H9 (cell line): ENCODE data around the gene BRI3BP. TPM values are rescaled to one million over a fixed set of nuclear protein-coding genes. Genes with fewer than 3 reads are reported as not detected.

Experiments
- DNase-seq: peaks from one replicate; pipeline ENCODE4 v3.0.0-alpha.2; 2017
- H2AFZ ChIP-seq: one replicate; pipeline ENCODE4 v1.6.1; 2013; ENCODE audit warnings: mild to moderate bottlenecking, low read length, control low read depth, moderate library complexity
- H2AK5ac ChIP-seq: 2 replicates; pipeline ENCODE4 v1.6.1; 2013; ENCODE audit warnings: low read length, control low read depth, mixed read lengths; ENCODE audit not compliant: insufficient read length
- H2BK120ac ChIP-seq: one replicate; pipeline ENCODE4 v1.6.1; 2013; ENCODE audit warnings: low read depth, mild to moderate bottlenecking, low read length, control low read depth, inconsistent platforms; ENCODE audit not compliant: poor library complexity, severe bottlenecking
- H2BK12ac ChIP-seq: 2 replicates; pipeline ENCODE4 v1.6.1; 2013; ENCODE audit warnings: low read length, control low read depth, mixed read lengths, low read depth; ENCODE audit not compliant: insufficient read length
- H2BK15ac ChIP-seq: 2 replicates; pipeline ENCODE4 v1.6.1; 2013; ENCODE audit warnings: low read depth, low read length, control low read depth
- H2BK20ac ChIP-seq: one replicate; pipeline ENCODE4 v1.6.1; 2013; ENCODE audit warnings: low read depth, mild to moderate bottlenecking, low read length, control low read depth, inconsistent platforms; ENCODE audit not compliant: poor library complexity, severe bottlenecking
- H2BK5ac ChIP-seq: 2 replicates; pipeline ENCODE4 v1.6.1; 2013; ENCODE audit warnings: low read length, control low read depth, mixed read lengths; ENCODE audit not compliant: insufficient read length
- H3K14ac ChIP-seq: 2 replicates; pipeline ENCODE4 v1.6.1; 2013; ENCODE audit warnings: low read length, control low read depth; ENCODE audit not compliant: insufficient read depth
- H3K18ac ChIP-seq: 2 replicates; pipeline ENCODE4 v1.6.1; 2013; ENCODE audit warnings: low read depth, mild to moderate bottlenecking, mixed read lengths, low read length, control low read depth; ENCODE audit not compliant: insufficient read length
- H3K23ac ChIP-seq: 2 replicates; pipeline ENCODE4 v1.6.1; 2013; ENCODE audit warnings: low read length, control low read depth, mixed read lengths, low read depth; ENCODE audit not compliant: insufficient read length
- H3K23me2 ChIP-seq: 2 replicates; pipeline ENCODE4 v1.6.1; 2013; ENCODE audit warnings: low read depth, mild to moderate bottlenecking, mixed read lengths, low read length, control low read depth; ENCODE audit not compliant: insufficient read length, poor library complexity, severe bottlenecking
- H3K27ac ChIP-seq: 2 replicates; pipeline ENCODE4 v1.5.1; 2013; ENCODE audit warnings: low read length, control low read depth, mixed read lengths, low read depth; ENCODE audit not compliant: insufficient read length
- H3K27me3 ChIP-seq: 2 replicates; pipeline ENCODE4 v1.6.1; 2013; ENCODE audit warnings: low read length, control low read depth, inconsistent platforms; ENCODE audit not compliant: insufficient read depth
- H3K4ac ChIP-seq: 2 replicates; pipeline ENCODE4 v1.6.1; 2013; ENCODE audit warnings: low read depth, mild to moderate bottlenecking, control low read depth, inconsistent platforms, low read length, moderate library complexity
- H3K4me1 ChIP-seq: 2 replicates; pipeline ENCODE4 v1.6.1; 2013; ENCODE audit warnings: low read length, control low read depth, inconsistent platforms; ENCODE audit not compliant: insufficient read depth
- H3K4me2 ChIP-seq: 2 replicates; pipeline ENCODE4 v1.6.1; 2013; ENCODE audit warnings: low read length, control low read depth, mixed read lengths; ENCODE audit not compliant: insufficient read length, insufficient read depth
- H3K56ac ChIP-seq: 2 replicates; pipeline ENCODE4 v1.6.1; 2013; ENCODE audit warnings: low read depth, mild to moderate bottlenecking, mixed read lengths, low read length, control low read depth; ENCODE audit not compliant: insufficient read length
- H3K79me1 ChIP-seq: 2 replicates; pipeline ENCODE4 v1.6.1; 2013; ENCODE audit warnings: low read depth, mild to moderate bottlenecking, moderate library complexity, low read length, control low read depth, inconsistent platforms; ENCODE audit not compliant: insufficient read depth, poor library complexity, severe bottlenecking
- H3K79me2 ChIP-seq: 2 replicates; pipeline ENCODE4 v1.6.1; 2013; ENCODE audit warnings: low read length, control low read depth, inconsistent platforms; ENCODE audit not compliant: insufficient read depth
- H3K9ac ChIP-seq: 2 replicates; pipeline ENCODE4 v1.6.1; 2013; ENCODE audit warnings: low read length, control low read depth, mixed read lengths; ENCODE audit not compliant: insufficient read length; ENCODE audit errors: extremely low read depth
- H3K9me3 ChIP-seq: one replicate; pipeline ENCODE4 v1.6.1; 2013; ENCODE audit warnings: low read depth, low read length, inconsistent platforms; ENCODE audit not compliant: control insufficient read depth
- H3T11ph ChIP-seq: one replicate; pipeline ENCODE4 v1.6.1; 2013; ENCODE audit warnings: mild to moderate bottlenecking, low read length, control low read depth, inconsistent platforms
- H4K20me1 ChIP-seq: one replicate; pipeline ENCODE4 v1.6.1; 2013; ENCODE audit not compliant: control insufficient read depth, insufficient read length, insufficient read depth
- H4K5ac ChIP-seq: 2 replicates; pipeline ENCODE4 v1.6.1; 2013; ENCODE audit warnings: low read depth, mild to moderate bottlenecking, mixed read lengths, low read length, control low read depth; ENCODE audit not compliant: insufficient read length
- H4K8ac ChIP-seq: replicated peaks from 2 replicates; pipeline ENCODE4 v1.6.1; 2013; ENCODE audit warnings: low read length, control low read depth, mixed read lengths, low read depth; ENCODE audit not compliant: insufficient read length
- H4K91ac ChIP-seq: 2 replicates; pipeline ENCODE4 v1.6.1; 2013; ENCODE audit warnings: low read depth, mild to moderate bottlenecking, moderate library complexity, mixed read lengths, low read length, control low read depth; ENCODE audit not compliant: insufficient read length
- H3K27ac Mint-ChIP-seq, 3 experiments: 2 replicates in 2 of 3; 3 replicates in 1 of 3; pipeline ENCODE4 v1.8.0; 2020 to 2021; ENCODE audit warnings: mixed read lengths in 3 of 3, mild to moderate bottlenecking in 1 of 3, moderate library complexity in 1 of 3
- H3K27me3 Mint-ChIP-seq: 2 replicates; pipeline ENCODE4 v1.8.0; 2021; ENCODE audit warnings: low read depth, mild to moderate bottlenecking, moderate library complexity, mixed read lengths
- H3K36me3 Mint-ChIP-seq, 3 experiments: 2 replicates in 2 of 3; 3 replicates in 1 of 3; pipeline ENCODE4 v1.8.0; 2020 to 2021; ENCODE audit warnings: low read depth in 3 of 3, mixed read lengths in 3 of 3; ENCODE audit not compliant: insufficient read depth in 1 of 3
- H3K4me1 Mint-ChIP-seq, 2 experiments: 2 replicates each; pipeline ENCODE4 v1.8.0; 2020; ENCODE audit warnings: mixed read lengths in 2 of 2
- H3K4me3 Mint-ChIP-seq, 2 experiments: 2 replicates in 1 of 2; 3 replicates in 1 of 2; pipeline ENCODE4 v1.8.0; 2020 to 2021; ENCODE audit warnings: mild to moderate bottlenecking in 2 of 2, mixed read lengths in 2 of 2, moderate library complexity in 1 of 2
- H3K9me3 Mint-ChIP-seq, 2 experiments: 2 replicates in 1 of 2; 3 replicates in 1 of 2; pipeline ENCODE4 v1.8.0; 2020; ENCODE audit warnings: mild to moderate bottlenecking in 2 of 2, mixed read lengths in 2 of 2, moderate library complexity in 1 of 2
- CTCF ChIP-seq: fragments of 200-600 bp; sonication (generic); conservative IDR thresholded peaks from 3 replicates; pipeline ENCODE4 v1.8.0; 2021; ENCODE audit warnings: antibody characterized with exemption, mild to moderate bottlenecking
- WGBS: extraction: QIAGEN DNeasy Blood & Tissue Kit; methylation state at CpG from one replicate; pipeline ENCODE4 v1.1.7; 2013; ENCODE audit warnings: missing lambda C conversion rate, low lambda C conversion rate, mixed read lengths; ENCODE audit not compliant: insufficient read length; ENCODE audit errors: extremely low coverage; 5-methylcytosine and 5-hydroxymethylcytosine counted together
- total RNA-seq: library from RNA; stranded (reverse); gene quantifications from 2 replicates; pipeline ENCODE4 v1.2.1, GENCODE V29; 2021

The BRI3BP gene
- total RNA-seq, 1 experiment from 2014 or later: 10.5 TPM

GRCh38 chr12:124953689-124954405, 39.6 kb upstream of the BRI3BP start:
- Histone ChIP-seq H3K4me2 (no peak overlapping the region), H3K18ac (no peak overlapping the region), H3K4me1 (no peaks in the 10 kb centered on the region), H3K14ac (no peak overlapping the region), H3K56ac (no peak overlapping the region), H3K27ac (no peak overlapping the region), H4K8ac (no peak overlapping the region), H3K23ac (no peak overlapping the region), H3K9me3 (no peaks in the 10 kb centered on the region), H3K4ac (no peak overlapping the region), H2AK5ac (no peak overlapping the region), H2BK12ac (no peak overlapping the region), H3K27me3 (no peaks in the 10 kb centered on the region), H4K5ac (no peak overlapping the region), H2BK15ac (no peak overlapping the region), H2AFZ (no peak overlapping the region), H3K9ac (no peak overlapping the region), H3K79me1 (no peaks in the 10 kb centered on the region), H2BK20ac (no peak overlapping the region), H4K91ac (no peak overlapping the region), H3K79me2 (no peaks in the 10 kb centered on the region), H2BK120ac (no peak overlapping the region), H2BK5ac (no peak overlapping the region), H3T11ph (no peak overlapping the region), H4K20me1 (no peaks in the 10 kb centered on the region), H3K23me2 (no peaks in the 10 kb centered on the region)
- Mint-ChIP-seq H3K4me1 (no peaks in the 10 kb centered on the region), H3K27ac (no peak overlapping the region; a peak in 1 of 7 replicates), H3K27me3 (no peaks in the 10 kb centered on the region), H3K4me3 (no peak overlapping the region), H3K9me3 (no peaks in the 10 kb centered on the region), H3K36me3 (peaks cover 43 to 89% (median 68%) of the 10 kb centered on the region in 3 experiments)
- WGBS: no CpG with 5 or more reads among the region's 32 CpGs
- TF ChIP-seq CTCF: no peak
- DNase-seq: no peak
